ENCODE measurements around the gene LDLRAD4. TPM values are rescaled to one million over a fixed set of nuclear protein-coding genes. Genes with fewer than 3 reads are reported as not detected.

The LDLRAD4 gene
- total RNA-seq, 1 donor from 2014 or later = 18.3 TPM

- peaks cover 0 to 4% (median 3%) of the 10 kb centered on the region in 3 donors for H3K36me3 ChIP-seq (ENCODE audit: control insufficient read depth in 3 of 3, insufficient read depth in 3 of 3, low read length in 3 of 3)
- H3K4me3 ChIP-seq (ENCODE audit: low read length in 3 of 3) = no peak overlapping the region
- no peak overlapping the region for H3K9ac ChIP-seq (ENCODE audit: low read depth in 1 of 3, low read length in 3 of 3)
- no peaks in the 10 kb centered on the region for H3K9me3 ChIP-seq (ENCODE audit: control insufficient read depth in 3 of 3, low read length in 3 of 3)
- peaks cover 8 to 9% (median 8%) of the 10 kb centered on the region in 3 donors for H3K4me1 ChIP-seq (ENCODE audit: control insufficient read depth in 3 of 3, insufficient read depth in 3 of 3, low read length in 3 of 3)
- no peak overlapping the region for H3K27ac ChIP-seq (ENCODE audit: low read depth, low read length)
- H3K27me3 ChIP-seq (ENCODE audit: control insufficient read depth in 3 of 3, insufficient read depth in 3 of 3, low read length in 3 of 3) = no peaks in the 10 kb centered on the region
Measured at GRCh38 chr18:13392899-13393298, 174.3 kb downstream of the LDLRAD4 start.

GRCh38 chr18:13393338-13393737 is 174.8 kb downstream of the LDLRAD4 start:
- peaks cover 0 to 4% (median 2%) of the 10 kb centered on the region in 3 donors for H3K36me3 ChIP-seq (ENCODE audit: control insufficient read depth in 3 of 3, insufficient read depth in 3 of 3, low read length in 3 of 3)
- H3K27ac ChIP-seq (ENCODE audit: low read depth, low read length) = no peak overlapping the region
- H3K4me3 ChIP-seq (ENCODE audit: low read length in 3 of 3) = no peak overlapping the region
- peaks cover 5 to 7% (median 5%) of the 10 kb centered on the region in 3 donors for H3K4me1 ChIP-seq (ENCODE audit: control insufficient read depth in 3 of 3, insufficient read depth in 3 of 3, low read length in 3 of 3)
- no peaks in the 10 kb centered on the region for H3K27me3 ChIP-seq (ENCODE audit: control insufficient read depth in 3 of 3, insufficient read depth in 3 of 3, low read length in 3 of 3)
- no peaks in the 10 kb centered on the region for H3K9me3 ChIP-seq (ENCODE audit: control insufficient read depth in 3 of 3, low read length in 3 of 3)
- H3K9ac ChIP-seq (ENCODE audit: low read depth in 1 of 3, low read length in 3 of 3) = no peak overlapping the region

GRCh38 chr18:13394801-13395200 is 176.2 kb downstream of the LDLRAD4 start:
- Histone ChIP-seq H3K9ac (ENCODE audit: low read depth in 1 of 3, low read length in 3 of 3) (no peak overlapping the region), H3K9me3 (ENCODE audit: control insufficient read depth in 3 of 3, low read length in 3 of 3) (no peaks in the 10 kb centered on the region), H3K27ac (ENCODE audit: low read depth, low read length) (no peak overlapping the region), H3K4me3 (ENCODE audit: low read length in 3 of 3) (no peak overlapping the region), H3K4me1 (ENCODE audit: control insufficient read depth in 3 of 3, insufficient read depth in 3 of 3, low read length in 3 of 3) (peaks cover 0 to 4% (median 0%) of the 10 kb centered on the region in 3 donors), H3K27me3 (ENCODE audit: control insufficient read depth in 3 of 3, insufficient read depth in 3 of 3, low read length in 3 of 3) (no peaks in the 10 kb centered on the region), H3K36me3 (ENCODE audit: control insufficient read depth in 3 of 3, insufficient read depth in 3 of 3, low read length in 3 of 3) (no peaks in the 10 kb centered on the region)

- no peak overlapping the region for H3K9ac ChIP-seq (ENCODE audit: low read depth in 1 of 3, low read length in 3 of 3)
- peaks cover 0 to 4% (median 0%) of the 10 kb centered on the region in 3 donors for H3K4me1 ChIP-seq (ENCODE audit: control insufficient read depth in 3 of 3, insufficient read depth in 3 of 3, low read length in 3 of 3)
- H3K27me3 ChIP-seq (ENCODE audit: control insufficient read depth in 3 of 3, insufficient read depth in 3 of 3, low read length in 3 of 3) = no peaks in the 10 kb centered on the region
- H3K4me3 ChIP-seq (ENCODE audit: low read length in 3 of 3) = no peak overlapping the region
- no peaks in the 10 kb centered on the region for H3K9me3 ChIP-seq (ENCODE audit: control insufficient read depth in 3 of 3, low read length in 3 of 3)
- H3K36me3 ChIP-seq (ENCODE audit: control insufficient read depth in 3 of 3, insufficient read depth in 3 of 3, low read length in 3 of 3) = no peaks in the 10 kb centered on the region
- no peak overlapping the region for H3K27ac ChIP-seq (ENCODE audit: low read depth, low read length)
Measured at GRCh38 chr18:13395577-13395976, 177.0 kb downstream of the LDLRAD4 start.

- Histone ChIP-seq H3K9ac (ENCODE audit: low read depth in 1 of 3, low read length in 3 of 3) (no peak overlapping the region), H3K27ac (ENCODE audit: low read depth, low read length) (no peak overlapping the region), H3K4me1 (ENCODE audit: control insufficient read depth in 3 of 3, insufficient read depth in 3 of 3, low read length in 3 of 3) (peaks cover 0 to 4% (median 0%) of the 10 kb centered on the region in 3 donors), H3K4me3 (ENCODE audit: low read length in 3 of 3) (no peak overlapping the region), H3K27me3 (ENCODE audit: control insufficient read depth in 3 of 3, insufficient read depth in 3 of 3, low read length in 3 of 3) (no peaks in the 10 kb centered on the region), H3K9me3 (ENCODE audit: control insufficient read depth in 3 of 3, low read length in 3 of 3) (no peaks in the 10 kb centered on the region), H3K36me3 (ENCODE audit: control insufficient read depth in 3 of 3, insufficient read depth in 3 of 3, low read length in 3 of 3) (no peaks in the 10 kb centered on the region)
Measured at GRCh38 chr18:13397504-13398163, 179.1 kb downstream of the LDLRAD4 start.

- Histone ChIP-seq H3K9ac (ENCODE audit: low read depth in 1 of 3, low read length in 3 of 3) (no peak overlapping the region), H3K4me1 (ENCODE audit: control insufficient read depth in 3 of 3, insufficient read depth in 3 of 3, low read length in 3 of 3) (peaks cover 0 to 4% (median 0%) of the 10 kb centered on the region in 3 donors), H3K27ac (ENCODE audit: low read depth, low read length) (no peak overlapping the region), H3K9me3 (ENCODE audit: control insufficient read depth in 3 of 3, low read length in 3 of 3) (no peaks in the 10 kb centered on the region), H3K4me3 (ENCODE audit: low read length in 3 of 3) (no peak overlapping the region), H3K27me3 (ENCODE audit: control insufficient read depth in 3 of 3, insufficient read depth in 3 of 3, low read length in 3 of 3) (no peaks in the 10 kb centered on the region), H3K36me3 (ENCODE audit: control insufficient read depth in 3 of 3, insufficient read depth in 3 of 3, low read length in 3 of 3) (no peaks in the 10 kb centered on the region)
Measured at GRCh38 chr18:13398631-13399030, 180.1 kb downstream of the LDLRAD4 start.

GRCh38 chr18:13399511-13399910 is 181.0 kb downstream of the LDLRAD4 start:
- no peak overlapping the region for H3K9ac ChIP-seq (ENCODE audit: low read depth in 1 of 3, low read length in 3 of 3)
- H3K4me3 ChIP-seq (ENCODE audit: low read length in 3 of 3) = no peak overlapping the region
- H3K36me3 ChIP-seq (ENCODE audit: control insufficient read depth in 3 of 3, insufficient read depth in 3 of 3, low read length in 3 of 3) = no peaks in the 10 kb centered on the region
- no peak overlapping the region for H3K27ac ChIP-seq (ENCODE audit: low read depth, low read length)
- peaks cover 0 to 4% (median 0%) of the 10 kb centered on the region in 3 donors for H3K4me1 ChIP-seq (ENCODE audit: control insufficient read depth in 3 of 3, insufficient read depth in 3 of 3, low read length in 3 of 3)
- H3K9me3 ChIP-seq (ENCODE audit: control insufficient read depth in 3 of 3, low read length in 3 of 3) = no peaks in the 10 kb centered on the region
- no peaks in the 10 kb centered on the region for H3K27me3 ChIP-seq (ENCODE audit: control insufficient read depth in 3 of 3, insufficient read depth in 3 of 3, low read length in 3 of 3)

GRCh38 chr18:13400636-13401315 is 182.2 kb downstream of the LDLRAD4 start:
- Histone ChIP-seq H3K9me3 (ENCODE audit: control insufficient read depth in 3 of 3, low read length in 3 of 3) (no peaks in the 10 kb centered on the region), H3K9ac (ENCODE audit: low read depth in 1 of 3, low read length in 3 of 3) (no peak overlapping the region), H3K4me3 (ENCODE audit: low read length in 3 of 3) (no peak overlapping the region), H3K4me1 (ENCODE audit: control insufficient read depth in 3 of 3, insufficient read depth in 3 of 3, low read length in 3 of 3) (peaks cover 0 to 5% (median 0%) of the 10 kb centered on the region in 3 donors), H3K36me3 (ENCODE audit: control insufficient read depth in 3 of 3, insufficient read depth in 3 of 3, low read length in 3 of 3) (no peaks in the 10 kb centered on the region), H3K27me3 (ENCODE audit: control insufficient read depth in 3 of 3, insufficient read depth in 3 of 3, low read length in 3 of 3) (no peaks in the 10 kb centered on the region), H3K27ac (ENCODE audit: low read depth, low read length) (no peak overlapping the region)

- Histone ChIP-seq H3K9me3 (ENCODE audit: control insufficient read depth in 3 of 3, low read length in 3 of 3) (no peaks in the 10 kb centered on the region), H3K36me3 (ENCODE audit: control insufficient read depth in 3 of 3, insufficient read depth in 3 of 3, low read length in 3 of 3) (no peaks in the 10 kb centered on the region), H3K27me3 (ENCODE audit: control insufficient read depth in 3 of 3, insufficient read depth in 3 of 3, low read length in 3 of 3) (no peaks in the 10 kb centered on the region), H3K4me3 (ENCODE audit: low read length in 3 of 3) (no peak overlapping the region), H3K27ac (ENCODE audit: low read depth, low read length) (no peak overlapping the region), H3K9ac (ENCODE audit: low read depth in 1 of 3, low read length in 3 of 3) (no peak overlapping the region), H3K4me1 (ENCODE audit: control insufficient read depth in 3 of 3, insufficient read depth in 3 of 3, low read length in 3 of 3) (peaks cover 0 to 12% (median 3%) of the 10 kb centered on the region in 3 donors)
Measured at GRCh38 chr18:13401404-13401803, 182.8 kb downstream of the LDLRAD4 start.

- Histone ChIP-seq H3K4me3 (ENCODE audit: low read length in 3 of 3) (no peak overlapping the region), H3K27me3 (ENCODE audit: control insufficient read depth in 3 of 3, insufficient read depth in 3 of 3, low read length in 3 of 3) (no peaks in the 10 kb centered on the region), H3K9me3 (ENCODE audit: control insufficient read depth in 3 of 3, low read length in 3 of 3) (no peaks in the 10 kb centered on the region), H3K36me3 (ENCODE audit: control insufficient read depth in 3 of 3, insufficient read depth in 3 of 3, low read length in 3 of 3) (no peaks in the 10 kb centered on the region), H3K27ac (ENCODE audit: low read depth, low read length) (no peak overlapping the region), H3K4me1 (ENCODE audit: control insufficient read depth in 3 of 3, insufficient read depth in 3 of 3, low read length in 3 of 3) (peaks cover 0 to 16% (median 6%) of the 10 kb centered on the region in 3 donors), H3K9ac (ENCODE audit: low read depth in 1 of 3, low read length in 3 of 3) (no peak overlapping the region)
Measured at GRCh38 chr18:13401826-13402225, 183.3 kb downstream of the LDLRAD4 start.

All from skeletal muscle tissue (tissue), 4 donors.